GM10248 (cell line): ENCODE measurements around the gene SCN5A.

Experiments used
- CTCF ChIA-PET: fragments of 300-600 bp; sonication (Branson Sonifier 250); formaldehyde crosslinking; extraction: SDS; loops from one replicate; lab custom pipeline; 2021; ENCODE audit warnings: antibody characterized with exemption; lab: Yijun Ruan, JAX
- POLR2A ChIA-PET: fragments of 350-650 bp; sonication (Branson Sonifier 250); formaldehyde crosslinking; extraction: SDS; loops from one replicate; lab custom pipeline; 2020; ENCODE audit warnings: antibody characterized with exemption; lab: Yijun Ruan, JAX
- DNase-seq: peaks from one replicate; pipeline ENCODE4 v3.0.0; 2012; ENCODE audit errors: extremely low spot score
- CTCF ChIP-seq: IDR thresholded peaks from 2 replicates; pipeline ENCODE4 v1.5.1; 2012; ENCODE audit warnings: mild to moderate bottlenecking, low read depth; ENCODE audit errors: extremely low read depth, missing control alignments, control extremely low read depth

Gene SCN5A

GRCh38 chr3:38549957-38550840 is 99.3 kb downstream of the SCN5A start:
- no peak for TF ChIP-seq CTCF
- CTCF ChIA-PET, result no interaction called here
- POLR2A ChIA-PET, result no interaction called here
- no peak for DNase-seq

- DNase-seq, result no peak
- no peak for TF ChIP-seq CTCF
- ChIA-PET CTCF (no interaction called here), POLR2A (no interaction called here)
Observed at GRCh38 chr3:38549486-38549885, 100.0 kb downstream of the SCN5A start.

DNA sequence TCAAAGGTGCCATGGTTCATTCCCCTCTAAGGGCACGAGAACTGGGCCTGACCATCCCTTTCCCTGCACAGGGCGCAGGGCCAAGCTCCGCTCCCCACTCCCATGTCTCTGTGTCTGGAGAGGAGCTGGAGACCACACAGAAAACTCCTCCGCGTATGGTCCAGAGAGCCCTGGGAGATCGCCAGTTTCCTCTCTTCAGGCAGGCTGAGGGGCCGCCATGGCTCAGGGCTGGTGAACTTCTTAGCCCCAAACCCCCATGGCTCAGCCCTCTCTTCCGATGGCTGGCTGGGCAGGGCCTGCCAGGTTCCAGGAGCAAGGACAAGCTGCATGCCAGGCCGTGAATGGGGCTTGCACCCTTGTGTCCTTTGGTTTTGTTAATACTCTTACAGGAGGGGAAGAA is 100.4 kb downstream of the SCN5A start:
- no peak for TF ChIP-seq CTCF
- CTCF ChIA-PET, result interaction anchor here (1.6 kb wide), 1 partner anchor 29 kb away, joined by 5 read pairs; no protein-coding TSS in a partner anchor
- POLR2A ChIA-PET, result no interaction called here

GRCh38 chr3:38548154-38548931 is 101.1 kb downstream of the SCN5A start:
- no peak for TF ChIP-seq CTCF
- ChIA-PET CTCF (interaction anchor here (1.2 to 1.6 kb wide), 2 partner anchors 27 to 28 kb away, joined by 3 to 5 read pairs; no protein-coding TSS in a partner anchor), POLR2A (no interaction called here)
- DNase-seq, result no peak

More for the DNA sequence above, 100.4 kb downstream of the SCN5A start:
- DNase-seq, result no peak

DNA sequence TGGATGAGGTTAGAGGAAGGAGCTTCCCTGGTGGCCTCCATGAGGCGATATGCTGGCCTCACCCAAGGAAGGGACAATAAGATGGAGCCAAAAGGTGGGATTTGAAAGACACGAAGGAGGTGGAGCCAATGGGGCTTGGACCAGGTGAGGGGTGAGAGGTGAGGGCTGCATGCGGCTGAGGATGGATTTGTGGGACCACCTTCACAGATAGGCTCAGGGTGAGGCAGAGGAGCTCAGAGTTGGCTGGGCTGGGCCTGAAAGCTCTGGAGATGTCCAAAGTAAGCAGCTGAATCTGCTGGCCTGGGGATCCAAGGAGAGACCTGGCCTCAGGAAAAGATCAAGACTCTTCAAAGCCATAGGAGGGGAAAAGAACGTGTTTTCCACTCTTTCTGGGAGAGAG is 103.5 kb downstream of the SCN5A start:
- ChIA-PET CTCF (interaction anchor here (1.3 kb wide), 1 partner anchor 9 kb away, joined by 3 read pairs; no protein-coding TSS in a partner anchor), POLR2A (no interaction called here)
- no peak for DNase-seq
- TF ChIP-seq CTCF, result no peak

- no peak for DNase-seq
- TF ChIP-seq CTCF, result no peak
- ChIA-PET POLR2A (no interaction called here), CTCF (interaction anchor here (1.1 to 2.9 kb wide), 4 partner anchors 9 to 24 kb away, joined by 3 to 14 read pairs (median 3); no protein-coding TSS in a partner anchor)
Observed at GRCh38 chr3:38545550-38545949, 103.9 kb downstream of the SCN5A start.
